IMR-90 (cell line): ENCODE results near the gene RBM23. TPM values are rescaled to one million over a fixed set of nuclear protein-coding genes. Genes with fewer than 3 reads are reported as not detected.

ENCODE experiments used
- ATAC-seq: fragments of 200-7000 bp; cut with Tn5 transposase; 2 replicates; pipeline ENCODE4 v1.9.1; 2020; ENCODE audit warnings: low read depth, mild to moderate bottlenecking, moderate library complexity
- BruUV-seq: library from RNA; stranded (reverse); fragments of 400-500 nt; replicated peaks from 2 replicates; lab custom pipeline; 2021; lab: Mats Ljungman, UMichigan
- CTCF ChIA-PET: fragments of 300-600 bp; formaldehyde crosslinking; extraction: SDS; loops from one replicate; lab custom pipeline; 2021; ENCODE audit warnings: antibody characterized with exemption; lab: Yijun Ruan, JAX
- POLR2A ChIA-PET: fragments of 300-600 bp; sonication (Branson Sonifier 250); formaldehyde crosslinking; loops from one replicate; lab custom pipeline; 2022; ENCODE audit warnings: antibody characterized with exemption; ENCODE audit not compliant: unreplicated experiment; lab: Charles Lee
- DNase-seq: peaks from one replicate; pipeline ENCODE4 v3.0.0; 2013
- H2AFZ ChIP-seq: replicated peaks from 2 replicates; pipeline ENCODE3; 2013; ENCODE audit warnings: low read length, mild to moderate bottlenecking; ENCODE audit not compliant: poor library complexity
- H2AK5ac ChIP-seq: 2 replicates; pipeline ENCODE4 v1.6.1; 2013; ENCODE audit warnings: low read depth, low read length, inconsistent platforms
- H2AK9ac ChIP-seq: replicated peaks from 2 replicates; pipeline ENCODE3; 2013; ENCODE audit warnings: mild to moderate bottlenecking, low read depth, low read length, moderate library complexity; ENCODE audit not compliant: poor library complexity
- H2BK120ac ChIP-seq: 2 replicates; pipeline ENCODE4 v1.6.1; 2013; ENCODE audit warnings: low read depth, low read length, inconsistent platforms
- H2BK15ac ChIP-seq: 3 replicates; pipeline ENCODE4 v1.6.1; 2013; ENCODE audit warnings: low read depth, low read length, inconsistent platforms
- H2BK20ac ChIP-seq: 2 replicates; pipeline ENCODE4 v1.6.1; 2013; ENCODE audit warnings: low read depth, mild to moderate bottlenecking, inconsistent platforms, low read length, moderate library complexity
- H2BK5ac ChIP-seq: 2 replicates; pipeline ENCODE4 v1.6.1; 2013; ENCODE audit warnings: mild to moderate bottlenecking, low read depth, low read length, inconsistent platforms; ENCODE audit not compliant: poor library complexity, severe bottlenecking
- H3K14ac ChIP-seq: replicated peaks from 2 replicates; pipeline ENCODE4 v1.6.1; 2013; ENCODE audit warnings: low read depth, low read length, inconsistent platforms
- H3K18ac ChIP-seq: 2 replicates; pipeline ENCODE4 v1.6.1; 2013; ENCODE audit warnings: low read depth, low read length, control low read depth
- H3K23ac ChIP-seq: 2 replicates; pipeline ENCODE4 v1.6.1; 2013; ENCODE audit warnings: low read depth, low read length, inconsistent platforms
- H3K27ac ChIP-seq: 2 replicates; pipeline ENCODE4 v1.5.1; 2013; ENCODE audit warnings: mild to moderate bottlenecking, control low read depth, low read length; ENCODE audit not compliant: insufficient read depth
- H3K27me3 ChIP-seq: 2 replicates; pipeline ENCODE4 v1.6.1; 2013; ENCODE audit warnings: low read length; ENCODE audit not compliant: control insufficient read depth, insufficient read depth
- H3K36me3 ChIP-seq: 2 replicates; pipeline ENCODE4 v1.6.1; 2013; ENCODE audit warnings: low read length, mixed read lengths; ENCODE audit not compliant: control insufficient read depth, insufficient read depth
- H3K4ac ChIP-seq: 2 replicates; pipeline ENCODE4 v1.6.1; 2013; ENCODE audit warnings: low read depth, low read length, inconsistent platforms
- H3K4me1 ChIP-seq: 2 replicates; pipeline ENCODE4 v1.6.1; 2013; ENCODE audit warnings: low read length, mixed read lengths; ENCODE audit not compliant: control insufficient read depth, insufficient read depth
- H3K4me2 ChIP-seq: 2 replicates; pipeline ENCODE4 v1.6.1; 2013; ENCODE audit warnings: low read depth, mild to moderate bottlenecking, control low read depth, low read length, moderate library complexity
- H3K4me3 ChIP-seq: 2 replicates; pipeline ENCODE4 v1.5.1; 2013; ENCODE audit warnings: low read depth, mild to moderate bottlenecking, control low read depth, low read length, moderate library complexity; ENCODE audit not compliant: insufficient read depth
- H3K56ac ChIP-seq: 2 replicates; pipeline ENCODE4 v1.6.1; 2013; ENCODE audit warnings: low read length, inconsistent platforms; ENCODE audit not compliant: insufficient read depth; ENCODE audit errors: extremely low read depth
- H3K79me1 ChIP-seq, 2 experiments: 2 replicates each; pipeline ENCODE4 v1.6.1; 2013; ENCODE audit warnings: low read length in 2 of 2, inconsistent platforms in 1 of 2, low read depth in 1 of 2
- H3K9ac ChIP-seq: 2 replicates; pipeline ENCODE4 v1.6.1; 2013; ENCODE audit warnings: low read depth, low read length, control low read depth
- H3K9me1 ChIP-seq: 2 replicates; pipeline ENCODE4 v1.6.1; 2013; ENCODE audit warnings: low read length, inconsistent platforms; ENCODE audit not compliant: insufficient read depth
- H3K9me3 ChIP-seq: 2 replicates; pipeline ENCODE4 v1.6.1; 2013; ENCODE audit warnings: low read length; ENCODE audit not compliant: control insufficient read depth, insufficient read depth
- H4K20me1 ChIP-seq: 2 replicates; pipeline ENCODE4 v1.6.1; 2013; ENCODE audit warnings: low read length, inconsistent platforms; ENCODE audit not compliant: insufficient read depth
- H4K5ac ChIP-seq: 2 replicates; pipeline ENCODE4 v1.6.1; 2013; ENCODE audit warnings: mild to moderate bottlenecking, low read depth, low read length, control low read depth
- H4K8ac ChIP-seq, 2 experiments: 2 replicates each; pipeline ENCODE4 v1.6.1; 2013; ENCODE audit warnings: low read depth in 2 of 2, low read length in 2 of 2, control low read depth in 1 of 2, inconsistent platforms in 1 of 2
- H4K91ac ChIP-seq: 2 replicates; pipeline ENCODE4 v1.6.1; 2013; ENCODE audit warnings: low read depth, low read length, inconsistent platforms; ENCODE audit not compliant: insufficient read depth
- BHLHE40 ChIP-seq: fragments of 150-350 bp; IDR thresholded peaks from 2 replicates; pipeline ENCODE4 v1.6.1; 2016; ENCODE audit warnings: mild to moderate bottlenecking, low read depth, low read length
- CEBPB ChIP-seq: IDR thresholded peaks from 2 replicates; pipeline ENCODE4 v1.6.1; 2012; ENCODE audit warnings: low read depth, low read length, improper control_type of control experiment
- FOS ChIP-seq: fragments of 150-350 bp; IDR thresholded peaks from 2 replicates; pipeline ENCODE4 v1.6.1; 2016; ENCODE audit warnings: low read depth, low read length
- MAFK ChIP-seq: IDR thresholded peaks from 2 replicates; pipeline ENCODE4 v1.6.1; 2012; ENCODE audit warnings: low read depth, low read length, improper control_type of control experiment
- MAZ ChIP-seq: IDR thresholded peaks from 2 replicates; pipeline ENCODE4 v1.6.1; 2012; ENCODE audit warnings: low read depth, mild to moderate bottlenecking, low read length, improper control_type of control experiment, moderate library complexity, borderline replicate concordance
- MXI1 ChIP-seq: IDR thresholded peaks from 2 replicates; pipeline ENCODE4 v1.6.1; 2012; ENCODE audit warnings: low read depth, mild to moderate bottlenecking, low read length, moderate library complexity, borderline replicate concordance
- NFE2L2 ChIP-seq: fragments of 150-350 bp; IDR thresholded peaks from 2 replicates; pipeline ENCODE4 v1.6.1; 2016; ENCODE audit warnings: low read depth, mild to moderate bottlenecking, low read length
- POLR2A ChIP-seq: IDR thresholded peaks from 2 replicates; pipeline ENCODE4 v1.6.1; 2012; ENCODE audit warnings: mild to moderate bottlenecking, low read depth, low read length
- RAD21 ChIP-seq: IDR thresholded peaks from 2 replicates; pipeline ENCODE4 v1.6.1; 2012; ENCODE audit warnings: low read length, improper control_type of control experiment
- SMC3 ChIP-seq: fragments of 150-350 bp; IDR thresholded peaks from 2 replicates; pipeline ENCODE4 v1.6.1; 2016; ENCODE audit warnings: low read depth, mild to moderate bottlenecking, antibody characterized with exemption, low read length, moderate library complexity
- WGBS, 2 experiments: methylation state at CpG; one replicate each; pipeline versions ENCODE4 v1.1.5 to v1.1.7; 2013; ENCODE audit warnings: missing lambda C conversion rate in 2 of 2; ENCODE audit not compliant: insufficient read length in 1 of 2; ENCODE audit errors: extremely low coverage in 2 of 2; 5-methylcytosine and 5-hydroxymethylcytosine counted together
- dilution Hi-C: fragments of 300-500 bp; cut with HindIII; formaldehyde crosslinking; loops from one replicate; pipeline ENCODE4 v1.14.3; 2018; ENCODE audit warnings: low sequenced_read_pairs; ENCODE audit not compliant: unreplicated experiment
- in situ Hi-C: fragments of 300-500 bp; cut with MboI; formaldehyde crosslinking; loops from 3 replicates; pipeline ENCODE4 v1.14.3; 2019; ENCODE audit warnings: low sequenced_read_pairs, inconsistent platforms, mixed read lengths
- intact Hi-C: fragments of 100-400 bp; cut with micrococcal nuclease; formaldehyde crosslinking; loops from 2 replicates; pipeline ENCODE4 v1.10.0; 2022
- polyA plus RNA-seq, 3 experiments: library from polyadenylated mRNA; depleted of rRNA; stranded (reverse); fragments of >200 nt; gene quantifications; 2 replicates each; pipeline ENCODE4 v1.2.3, GENCODE V29; 2012; ENCODE audit warnings: low replicate concordance in 1 of 3
- total RNA-seq: library from RNA; depleted of rRNA; stranded (reverse); fragments of >200 nt; gene quantifications from 2 replicates; pipeline ENCODE4 v1.2.3, GENCODE V29; 2012
- TF ChIP-seq, protein P1 (sequence below): fragments of 150-350 bp; IDR thresholded peaks from 2 replicates; pipeline ENCODE4 v1.6.1; 2016; ENCODE audit warnings: low read depth, mild to moderate bottlenecking, low read length, moderate library complexity, borderline replicate concordance
- TF ChIP-seq, protein P2 (sequence below): fragments of 150-350 bp; IDR thresholded peaks from 2 replicates; pipeline ENCODE4 v1.6.1; 2017; ENCODE audit warnings: mild to moderate bottlenecking, antibody characterized with exemption, low read length, low read depth

Gene RBM23
- total and polyA plus RNA-seq, 2 of the 4 experiments (the other 2 are of a cell fraction) = 44.7 to 375 TPM

DNA sequence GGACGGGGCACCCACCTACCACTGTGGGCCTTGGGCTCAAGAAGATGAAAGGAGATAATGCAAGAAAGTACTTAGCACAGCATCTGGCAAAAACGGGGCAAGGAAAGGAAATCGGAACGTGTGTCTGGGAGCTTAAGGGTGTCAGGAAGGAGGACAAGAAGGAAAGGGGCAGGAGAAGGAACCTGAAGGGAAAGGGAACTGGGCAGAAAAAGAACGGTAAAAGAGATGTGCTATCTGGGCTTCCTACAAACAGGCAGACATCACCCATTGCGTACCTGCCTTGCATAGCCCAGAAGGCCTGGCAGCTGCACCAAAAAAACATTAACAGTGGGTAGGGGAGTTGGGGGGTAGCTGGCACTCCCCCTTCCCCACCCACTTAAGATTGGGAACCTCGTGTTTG, 36.9 kb downstream of the RBM23 start:
- Histone ChIP-seq H3K4me2 (no peak overlapping the region), H3K9me3 (no peaks in the 10 kb centered on the region), H2BK15ac (no peak overlapping the region), H2BK5ac (no peak overlapping the region), H3K23ac (no peak overlapping the region), H3K18ac (no peak overlapping the region), H3K4ac (no peak overlapping the region; the same call in 1 of the 2 replicates), H2BK120ac (no peak overlapping the region), H3K27me3 (no peaks in the 10 kb centered on the region), H3K14ac (no peak overlapping the region), H3K36me3 (peaks cover 21% of the 10 kb centered on the region), H3K27ac (no peak overlapping the region), H3K9me1 (peaks cover 4% of the 10 kb centered on the region; the same call in 1 of the 2 replicates), H4K91ac (no peak overlapping the region), H3K9ac (no peak overlapping the region), H2AFZ (no peak overlapping the region), H3K79me1 (peaks cover 0 to 1% of the 10 kb centered on the region in 2 experiments; a peak in 2 of 4 replicates), H3K4me3 (no peak overlapping the region), H4K5ac (no peak overlapping the region), H2AK5ac (no peak overlapping the region), H4K20me1 (no peaks in the 10 kb centered on the region), H2BK20ac (no peak overlapping the region), H3K4me1 (no peaks in the 10 kb centered on the region; the same call in 1 of the 2 replicates), H4K8ac (no peak overlapping the region), H3K56ac (no peak overlapping the region), H2AK9ac (no peak overlapping the region)
- intact Hi-C loops = no loop called here
- DNase-seq (no peak), ATAC-seq (no peak)
- dilution Hi-C loops = no loop called here
- no CpG with 5 or more reads among the region's 7 CpGs for WGBS, 2 experiments
- POLR2A ChIA-PET = interaction anchor here (1.0 kb wide), 1 partner anchor 20 kb away, joined by 3 read pairs; no protein-coding TSS in a partner anchor
- no TSS peak for BruUV-seq
- in situ Hi-C loops = no loop called here
- CTCF ChIA-PET = interaction anchor here (1.6 to 1.7 kb wide), 2 partner anchors 9 to 10 kb away, joined by 6 to 10 read pairs; no protein-coding TSS in a partner anchor
- no peak for TF ChIP-seq NFE2L2
- TF ChIP-seq MXI1 = no peak
- no peak for TF ChIP-seq BHLHE40
- TF ChIP-seq FOS = no peak
- TF ChIP-seq, protein P1, sequence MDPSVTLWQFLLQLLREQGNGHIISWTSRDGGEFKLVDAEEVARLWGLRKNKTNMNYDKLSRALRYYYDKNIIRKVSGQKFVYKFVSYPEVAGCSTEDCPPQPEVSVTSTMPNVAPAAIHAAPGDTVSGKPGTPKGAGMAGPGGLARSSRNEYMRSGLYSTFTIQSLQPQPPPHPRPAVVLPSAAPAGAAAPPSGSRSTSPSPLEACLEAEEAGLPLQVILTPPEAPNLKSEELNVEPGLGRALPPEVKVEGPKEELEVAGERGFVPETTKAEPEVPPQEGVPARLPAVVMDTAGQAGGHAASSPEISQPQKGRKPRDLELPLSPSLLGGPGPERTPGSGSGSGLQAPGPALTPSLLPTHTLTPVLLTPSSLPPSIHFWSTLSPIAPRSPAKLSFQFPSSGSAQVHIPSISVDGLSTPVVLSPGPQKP = no peak
- TF ChIP-seq MAFK = no peak
- TF ChIP-seq POLR2A = no peak
- TF ChIP-seq, protein P2, sequence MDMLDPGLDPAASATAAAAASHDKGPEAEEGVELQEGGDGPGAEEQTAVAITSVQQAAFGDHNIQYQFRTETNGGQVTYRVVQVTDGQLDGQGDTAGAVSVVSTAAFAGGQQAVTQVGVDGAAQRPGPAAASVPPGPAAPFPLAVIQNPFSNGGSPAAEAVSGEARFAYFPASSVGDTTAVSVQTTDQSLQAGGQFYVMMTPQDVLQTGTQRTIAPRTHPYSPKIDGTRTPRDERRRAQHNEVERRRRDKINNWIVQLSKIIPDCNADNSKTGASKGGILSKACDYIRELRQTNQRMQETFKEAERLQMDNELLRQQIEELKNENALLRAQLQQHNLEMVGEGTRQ = no peak
- TF ChIP-seq RAD21 = no peak
- no peak for TF ChIP-seq SMC3
- no peak for TF ChIP-seq MAZ
- no peak for TF ChIP-seq CEBPB
